ENCODE measurements around the gene AOPEP.

AOPEP gene

GRCh38 chr9:94714494-94714893 lies 12.0 kb upstream of the AOPEP start:
- DNase-seq (ENCODE audit: low spot score): no peak

GRCh38 chr9:94717761-94718160 lies 8.7 kb upstream of the AOPEP start:
- no peak for DNase-seq (ENCODE audit: low spot score)

GRCh38 chr9:94718936-94719335 lies 7.6 kb upstream of the AOPEP start:
- DNase-seq (ENCODE audit: low spot score): no peak

- DNase-seq (ENCODE audit: low spot score): no peak
Observed at GRCh38 chr9:94719878-94720277, 6.6 kb upstream of the AOPEP start.

- peak; percentile 67 for DNase-seq (ENCODE audit: low spot score)
Observed at GRCh38 chr9:94720846-94721549, 5.5 kb upstream of the AOPEP start.

GRCh38 chr9:94721754-94722153 lies 4.7 kb upstream of the AOPEP start:
- DNase-seq (ENCODE audit: low spot score): no peak

GRCh38 chr9:94725293-94725692 lies 1.2 kb upstream of the AOPEP start:
- no peak for DNase-seq (ENCODE audit: low spot score)

- no peak for DNase-seq (ENCODE audit: low spot score)
Observed at GRCh38 chr9:94728719-94729118, 2.2 kb downstream of the AOPEP start.

GRCh38 chr9:94729199-94729598 lies 2.7 kb downstream of the AOPEP start:
- no peak for DNase-seq (ENCODE audit: low spot score)

GRCh38 chr9:94734054-94734754 lies 7.7 kb downstream of the AOPEP start:
- no peak for DNase-seq (ENCODE audit: low spot score)

- DNase-seq (ENCODE audit: low spot score): no peak
Observed at GRCh38 chr9:94736759-94737158, 10.3 kb downstream of the AOPEP start.

GRCh38 chr9:94740145-94740840 lies 13.8 kb downstream of the AOPEP start:
- peak; percentile 79 for DNase-seq (ENCODE audit: low spot score)

- no peak for DNase-seq (ENCODE audit: low spot score)
Observed at GRCh38 chr9:94741866-94742265, 15.4 kb downstream of the AOPEP start.

GRCh38 chr9:94743035-94743954 lies 16.8 kb downstream of the AOPEP start:
- no peak for DNase-seq (ENCODE audit: low spot score)

- DNase-seq (ENCODE audit: low spot score): no peak
Observed at GRCh38 chr9:94745806-94746540, 19.5 kb downstream of the AOPEP start.

GRCh38 chr9:94746541-94747370 lies 20.3 kb downstream of the AOPEP start:
- no peak for DNase-seq (ENCODE audit: low spot score)

- DNase-seq (ENCODE audit: low spot score): no peak
Observed at GRCh38 chr9:94754976-94755475, 28.5 kb downstream of the AOPEP start.

- DNase-seq (ENCODE audit: low spot score): no peak
Observed at GRCh38 chr9:94757158-94757557, 30.7 kb downstream of the AOPEP start.

- no peak for DNase-seq (ENCODE audit: low spot score)
Observed at GRCh38 chr9:94758031-94758430, 31.5 kb downstream of the AOPEP start.

GRCh38 chr9:94758880-94759279 lies 32.4 kb downstream of the AOPEP start:
- DNase-seq (ENCODE audit: low spot score): no peak

Measured in pons (tissue), 1 donor.